GM12864 (cell line): Measurements from ENCODE around the gene CREM.

ENCODE experiments used
- DNase-seq: peaks from one replicate; pipeline ENCODE4 v3.0.0-alpha.2; 2011; ENCODE audit warnings: low read depth
- H3K4me3 ChIP-seq: 2 replicates; pipeline ENCODE4 v1.5.1; 2011; ENCODE audit warnings: mild to moderate bottlenecking, low read depth, low read length, control low read depth
- TF ChIP-seq, protein P1 (sequence below): IDR thresholded peaks from 2 replicates; pipeline ENCODE4 v1.5.1; 2011; ENCODE audit warnings: low read depth, mild to moderate bottlenecking, moderate library complexity, low read length, control low read depth, inconsistent platforms; ENCODE audit errors: missing control alignments

The CREM gene

DNA sequence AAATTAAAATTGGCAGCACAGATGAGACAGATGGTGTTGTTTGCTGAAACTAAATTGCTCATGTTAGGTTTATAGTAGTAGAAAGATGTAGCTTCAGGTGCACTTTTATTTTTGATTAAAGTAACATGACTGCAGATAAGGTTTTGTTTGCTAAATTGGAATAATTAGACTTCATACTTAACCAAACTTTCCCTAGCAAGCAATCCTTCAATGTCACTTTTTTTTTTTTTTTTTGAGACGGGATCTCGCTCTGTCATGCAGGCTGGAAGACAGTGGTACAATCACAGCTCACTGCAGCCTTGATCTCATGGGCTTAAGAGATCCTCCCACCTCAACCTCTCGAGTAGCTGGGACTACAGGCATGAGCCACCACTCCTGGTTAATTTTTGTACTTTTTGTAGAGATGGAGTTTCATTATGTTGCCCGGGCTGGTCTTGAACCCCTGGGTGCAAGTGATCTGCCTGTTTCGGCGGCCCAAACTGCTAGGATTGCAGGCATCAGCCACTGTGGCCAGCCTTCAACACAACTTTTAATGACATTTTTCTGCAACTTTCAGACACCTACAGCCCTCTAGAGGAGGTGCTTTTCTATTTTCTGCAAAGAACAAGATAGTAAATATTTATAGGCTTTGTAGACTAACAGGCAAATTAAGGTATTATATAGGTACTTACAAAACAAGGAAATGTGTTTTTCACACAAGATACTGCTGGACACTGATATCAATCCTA, 124.9 kb downstream of the CREM start:
- TF ChIP-seq, protein P1, sequence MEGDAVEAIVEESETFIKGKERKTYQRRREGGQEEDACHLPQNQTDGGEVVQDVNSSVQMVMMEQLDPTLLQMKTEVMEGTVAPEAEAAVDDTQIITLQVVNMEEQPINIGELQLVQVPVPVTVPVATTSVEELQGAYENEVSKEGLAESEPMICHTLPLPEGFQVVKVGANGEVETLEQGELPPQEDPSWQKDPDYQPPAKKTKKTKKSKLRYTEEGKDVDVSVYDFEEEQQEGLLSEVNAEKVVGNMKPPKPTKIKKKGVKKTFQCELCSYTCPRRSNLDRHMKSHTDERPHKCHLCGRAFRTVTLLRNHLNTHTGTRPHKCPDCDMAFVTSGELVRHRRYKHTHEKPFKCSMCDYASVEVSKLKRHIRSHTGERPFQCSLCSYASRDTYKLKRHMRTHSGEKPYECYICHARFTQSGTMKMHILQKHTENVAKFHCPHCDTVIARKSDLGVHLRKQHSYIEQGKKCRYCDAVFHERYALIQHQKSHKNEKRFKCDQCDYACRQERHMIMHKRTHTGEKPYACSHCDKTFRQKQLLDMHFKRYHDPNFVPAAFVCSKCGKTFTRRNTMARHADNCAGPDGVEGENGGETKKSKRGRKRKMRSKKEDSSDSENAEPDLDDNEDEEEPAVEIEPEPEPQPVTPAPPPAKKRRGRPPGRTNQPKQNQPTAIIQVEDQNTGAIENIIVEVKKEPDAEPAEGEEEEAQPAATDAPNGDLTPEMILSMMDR: no peak
- no peak for DNase-seq
- no peak overlapping the region for H3K4me3 ChIP-seq

DNA sequence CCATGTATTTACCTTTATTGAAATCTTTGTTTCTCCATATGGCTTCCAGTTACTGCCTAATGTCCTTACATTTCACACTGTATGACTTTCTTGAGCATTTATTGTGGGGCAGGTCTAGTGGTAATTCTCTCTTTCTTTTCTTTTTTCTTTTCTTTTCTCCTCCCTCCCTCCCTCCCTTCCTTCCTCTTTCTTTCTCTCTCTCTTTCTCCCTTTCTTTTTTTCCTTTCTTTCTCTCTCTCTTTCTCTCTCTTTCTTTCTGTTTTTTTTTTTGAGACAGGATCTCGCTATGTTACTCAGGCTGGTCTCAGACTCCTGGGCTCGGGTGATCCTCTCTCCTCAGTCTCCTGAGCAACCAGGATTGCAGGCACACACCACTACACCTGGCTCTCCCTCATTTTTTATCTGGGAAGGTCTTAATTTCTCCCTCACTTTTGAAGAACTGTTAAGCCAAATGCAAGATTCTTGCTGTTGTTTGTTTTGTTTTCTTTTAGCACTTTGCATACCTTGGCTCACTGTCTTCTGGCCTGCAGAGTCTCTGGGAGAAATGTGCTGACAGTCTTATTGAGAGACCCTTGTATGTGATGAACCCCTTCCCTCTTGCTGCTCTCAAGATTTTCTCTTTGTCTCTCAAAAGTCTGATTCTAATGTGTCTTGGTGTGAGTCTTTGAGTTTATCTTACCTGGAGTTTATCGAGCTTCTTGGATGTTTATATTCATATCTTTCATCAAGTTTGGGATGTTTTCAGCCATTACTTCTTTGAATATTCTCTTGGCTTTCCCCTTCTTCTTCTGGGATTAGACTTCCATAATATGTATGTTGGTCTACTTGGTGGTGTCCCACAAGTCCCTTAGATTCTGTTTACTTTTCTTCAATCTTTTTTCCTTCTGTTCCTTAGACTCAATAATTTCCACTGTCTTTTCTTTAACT, 130.7 kb downstream of the CREM start:
- DNase-seq: no peak
- no peak overlapping the region for H3K4me3 ChIP-seq
- TF ChIP-seq, protein P1: no peak

DNA sequence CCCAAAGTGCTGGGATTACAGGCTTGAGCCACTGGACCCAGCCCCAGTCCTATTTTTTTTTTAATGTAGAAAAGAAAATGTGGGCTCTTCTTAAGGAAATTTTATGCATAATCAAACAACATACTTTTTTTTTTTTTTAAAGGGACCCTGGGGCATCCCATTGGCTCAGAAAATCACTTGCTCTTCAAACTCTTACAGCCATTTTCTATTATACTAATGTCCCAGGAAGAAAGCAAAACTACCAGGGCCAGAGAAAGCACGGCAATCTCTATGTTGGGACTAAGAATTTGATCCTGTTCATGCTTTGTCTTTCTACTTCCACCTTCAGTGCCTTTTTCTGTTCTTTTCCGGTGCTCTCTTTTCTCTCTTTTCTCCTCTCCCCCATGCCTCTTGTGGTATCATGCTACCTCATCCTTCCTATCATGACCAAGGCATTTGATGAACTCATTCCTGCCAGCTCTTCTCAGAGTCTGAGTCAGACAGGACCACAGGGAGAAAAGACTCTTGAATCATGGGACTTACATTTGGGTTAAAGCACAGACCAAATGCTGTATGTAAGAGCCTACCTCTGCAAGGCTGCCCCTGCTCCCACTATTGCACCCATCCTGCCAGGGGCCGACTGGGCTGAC, 133.2 kb downstream of the CREM start:
- H3K4me3 ChIP-seq: no peak overlapping the region
- DNase-seq: no peak

DNA sequence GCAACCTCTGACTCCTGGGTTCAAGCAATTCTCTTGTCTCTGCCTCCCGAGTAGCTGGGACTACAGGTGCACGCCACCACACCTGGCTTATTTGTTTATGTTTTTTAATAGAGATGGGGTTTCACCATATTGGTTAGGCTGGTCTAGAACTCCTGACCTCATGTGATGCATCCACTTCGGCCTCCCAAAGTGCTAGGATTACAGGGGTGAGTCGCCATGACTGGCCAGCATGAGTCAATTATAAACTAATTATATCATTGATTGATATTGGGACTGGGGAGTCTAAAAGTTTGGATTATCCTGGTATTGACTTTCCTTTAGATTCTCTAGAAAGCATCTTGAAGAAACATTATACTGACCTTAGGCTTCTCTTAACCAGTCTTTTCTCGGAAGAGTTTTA, 135.8 kb downstream of the CREM start:
- DNase-seq: no peak
- no peak overlapping the region for H3K4me3 ChIP-seq
- TF ChIP-seq, protein P1: no peak

More for the DNA sequence above, 133.2 kb downstream of the CREM start:
- TF ChIP-seq, protein P1: no peak
